Adipose tissue (tissue), 3 donors: ENCODE data around the gene CHAT. TPM values are rescaled to one million over a fixed set of nuclear protein-coding genes. Genes with fewer than 3 reads are reported as not detected.

Source experiments
- H3K27ac ChIP-seq: one replicate; pipeline ENCODE4 v1.5.1; 2013; ENCODE audit warnings: low read depth, low read length
- WGBS, 3 donors: extraction: QIAGEN DNeasy Blood & Tissue Kit; methylation state at CpG; one replicate each; pipeline ENCODE4 v1.1.7; 2013; 5-methylcytosine and 5-hydroxymethylcytosine counted together
- polyA plus RNA-seq, 3 donors: library from polyadenylated mRNA; stranded (reverse); fragments of 200-250 nt; gene quantifications; one replicate each; pipeline ENCODE4 v1.2.3, GENCODE V29; 2013
- donor health status: healthy with polysubstance abuse.
- donor health status: Bipolar disorder and iron deficiency.
- donor health status: healthy.

The CHAT gene
- polyA plus RNA-seq, 3 donors, result not detected

- H3K27ac ChIP-seq, result no peak overlapping the region
- 1 to 2% (median 2%) methylated on average over 49 to 62 of the region's 62 CpGs for WGBS, 3 donors
These were observed 4.3 kb upstream of the CHAT start for GRCh38 chr10:49609283-49610113.

- H3K27ac ChIP-seq, result no peak within 1 kb of the TSS
- 1 to 2% (median 2%) methylated on average over 22 to 42 of the region's 43 CpGs for WGBS, 3 donors
These were observed 3.8 kb upstream of the CHAT start, which contains the start of gene SLC18A3 for GRCh38 chr10:49610114-49610457. Gene SLC18A3, plus strand, starts transcription at chr10:49610310. Its CDS starts 431 bp downstream, at chr10:49610741.

- WGBS, 3 donors, result 3 to 4% (median 3%) methylated on average over 66 to 72 of the region's 72 CpGs
- no peak overlapping the region for H3K27ac ChIP-seq
These were observed 3.2 kb upstream of the CHAT start for GRCh38 chr10:49610458-49611165.

- 5 to 7% (median 6%) methylated on average over 63 of the region's 63 CpGs for WGBS, 3 donors
These were observed 2.5 kb upstream of the CHAT start for GRCh38 chr10:49611166-49611815.

GRCh38 chr10:49611816-49612512, 1.9 kb upstream of the CHAT start:
- 7 to 10% (median 9%) methylated on average over 53 of the region's 53 CpGs for WGBS, 3 donors
- no peak overlapping the region for H3K27ac ChIP-seq

More at GRCh38 chr10:49611166-49611815, 2.5 kb upstream of the CHAT start:
- no peak overlapping the region for H3K27ac ChIP-seq

GRCh38 chr10:49612513-49613164, 1.2 kb upstream of the CHAT start:
- WGBS, 3 donors, result 4 to 8% (median 6%) methylated on average over 29 of the region's 29 CpGs
- H3K27ac ChIP-seq, result no peak overlapping the region

- 4 to 5% (median 5%) methylated on average over 23 of the region's 23 CpGs for WGBS, 3 donors
- H3K27ac ChIP-seq, result no peak overlapping the region
These were observed 514 bp upstream of the CHAT start for GRCh38 chr10:49613165-49613881.

- 3 to 5% (median 5%) methylated on average over 33 to 49 of the region's 49 CpGs for WGBS, 3 donors
- no peak overlapping the region for H3K27ac ChIP-seq
These were observed 683 bp downstream of the CHAT start for GRCh38 chr10:49614242-49615198.

GRCh38 chr10:49615213-49615612, 1.4 kb downstream of the CHAT start:
- no peak overlapping the region for H3K27ac ChIP-seq
- WGBS, 3 donors, result 51 to 65% (median 56%) methylated on average over 5 of the region's 5 CpGs

- no peak overlapping the region for H3K27ac ChIP-seq
- 53 to 69% (median 69%) methylated on average over 5 of the region's 5 CpGs for WGBS, 3 donors
These were observed 1.9 kb downstream of the CHAT start for GRCh38 chr10:49615721-49616120.

GRCh38 chr10:49616421-49617101, 2.7 kb downstream of the CHAT start:
- 65 to 83% (median 73%) methylated on average over 6 of the region's 6 CpGs for WGBS, 3 donors
- no peak overlapping the region for H3K27ac ChIP-seq

GRCh38 chr10:49617121-49618020, 3.5 kb downstream of the CHAT start:
- 59 to 65% (median 62%) methylated on average over 7 of the region's 7 CpGs for WGBS, 3 donors
- H3K27ac ChIP-seq, result no peak overlapping the region

GRCh38 chr10:49618821-49619220, 5.0 kb downstream of the CHAT start:
- no peak overlapping the region for H3K27ac ChIP-seq

GRCh38 chr10:49619613-49620012, 5.8 kb downstream of the CHAT start:
- WGBS, 3 donors, result 51 to 57% (median 57%) methylated on average over 10 of the region's 10 CpGs

More at GRCh38 chr10:49618821-49619220, 5.0 kb downstream of the CHAT start:
- 67 to 76% (median 76%) methylated on average over 2 of the region's 2 CpGs for WGBS, 3 donors

GRCh38 chr10:49620286-49620810, 6.5 kb downstream of the CHAT start:
- H3K27ac ChIP-seq, result no peak overlapping the region
- 76 to 84% (median 84%) methylated on average over 12 of the region's 12 CpGs for WGBS, 3 donors

More at GRCh38 chr10:49619613-49620012, 5.8 kb downstream of the CHAT start:
- no peak overlapping the region for H3K27ac ChIP-seq
